Natural killer cell (primary cell): ENCODE data around the gene CASKIN2. TPM values are rescaled to one million over a fixed set of nuclear protein-coding genes. Genes with fewer than 3 reads are reported as not detected.
A peak's percentile ranks its signal among the peaks of the same experiment; 100 is the strongest.

Source experiments
- ATAC-seq, 3 donors: fragments of 150-1000 bp in 2 of 3; fragments of 200-7000 bp in 1 of 3; cut with Tn5 transposase; 1 replicate in 1 of 3; 2 replicates in 2 of 3; pipeline ENCODE4 v1.10.0; 2021; ENCODE audit warnings: mild to moderate bottlenecking in 2 of 3, moderate library complexity in 2 of 3
- DNase-seq, 2 donors: peaks; one replicate each; pipeline versions ENCODE4 v3.0.0 to v3.0.0-alpha.2; 2013 to 2021; ENCODE audit warnings: mixed read lengths in 1 of 2
- H3K27ac ChIP-seq: one replicate; pipeline ENCODE4 v1.5.1; 2013; ENCODE audit warnings: mild to moderate bottlenecking, low read length
- H3K27me3 ChIP-seq: one replicate; pipeline ENCODE4 v1.6.1; 2013; ENCODE audit warnings: low read length; ENCODE audit not compliant: control insufficient read depth, insufficient read depth
- H3K36me3 ChIP-seq: one replicate; pipeline ENCODE4 v1.6.1; 2013; ENCODE audit warnings: low read length; ENCODE audit not compliant: control insufficient read depth, insufficient read depth
- H3K4me1 ChIP-seq: one replicate; pipeline ENCODE4 v1.6.1; 2013; ENCODE audit warnings: low read length; ENCODE audit not compliant: control insufficient read depth, insufficient read depth
- H3K4me3 ChIP-seq: one replicate; pipeline ENCODE4 v1.5.1; 2013; ENCODE audit warnings: low read length
- H3K9me3 ChIP-seq: one replicate; pipeline ENCODE4 v1.6.1; 2013; ENCODE audit warnings: low read length; ENCODE audit not compliant: control insufficient read depth, insufficient read depth
- H3K27ac Mint-ChIP-seq, 2 donors: one replicate each; pipeline ENCODE4 v1.8.0; 2022; ENCODE audit warnings: mild to moderate bottlenecking in 2 of 2, mixed read lengths in 2 of 2, moderate library complexity in 1 of 2
- H3K27me3 Mint-ChIP-seq, 2 donors: one replicate each; pipeline ENCODE4 v1.8.0; 2022; ENCODE audit warnings: low read depth in 2 of 2, mixed read lengths in 2 of 2
- H3K36me3 Mint-ChIP-seq: one replicate; pipeline ENCODE4 v1.8.0; 2022; ENCODE audit warnings: mixed read lengths
- H3K4me1 Mint-ChIP-seq, 2 donors: one replicate each; pipeline ENCODE4 v1.8.0; 2022; ENCODE audit warnings: mixed read lengths in 2 of 2
- H3K4me3 Mint-ChIP-seq: one replicate; pipeline ENCODE4 v1.8.0; 2022; ENCODE audit warnings: mild to moderate bottlenecking, moderate library complexity, mixed read lengths
- H3K9me3 Mint-ChIP-seq, 2 donors: one replicate each; pipeline ENCODE4 v1.8.0; 2022; ENCODE audit warnings: mixed read lengths in 2 of 2
- CTCF ChIP-seq: fragments of 200-600 bp; IDR thresholded peaks from one replicate; pipeline ENCODE4 v1.8.0; 2022; ENCODE audit warnings: antibody characterized with exemption
- WGBS: methylation state at CpG from one replicate; pipeline ENCODE4 v1.1.7; 2013; ENCODE audit warnings: missing lambda C conversion rate; ENCODE audit not compliant: insufficient coverage; 5-methylcytosine and 5-hydroxymethylcytosine counted together
- intact Hi-C: fragments of 100-400 bp; cut with micrococcal nuclease; formaldehyde crosslinking; loops from one replicate; pipeline ENCODE4 v1.14.2; 2022
- total RNA-seq, 4 donors: library from RNA; stranded (reverse); fragments of 120-200 nt in 1 of 4; gene quantifications; one replicate each; pipeline versions ENCODE4 v1.2.3 to v1.2.4, GENCODE V29; 2013 to 2022

The CASKIN2 gene
- total RNA-seq, 3 donors from 2014 or later (not counting 1 experiment from before 2014, with no cell fraction given) = 0.49 to 1.8 (median 1.7) TPM

GRCh38 chr17:75475144-75475835, 40.0 kb downstream of the CASKIN2 start:
- Histone ChIP-seq H3K36me3 (peaks cover 23% of the 10 kb centered on the region), H3K4me1 (no peaks in the 10 kb centered on the region), H3K27ac (no peak overlapping the region), H3K27me3 (no peaks in the 10 kb centered on the region), H3K4me3 (no peak overlapping the region), H3K9me3 (no peaks in the 10 kb centered on the region)
- intact Hi-C loops = no loop called here
- 88% methylated on average over 13 of the region's 13 CpGs for WGBS
- no peak for TF ChIP-seq CTCF
- Mint-ChIP-seq H3K4me3 (no peak overlapping the region), H3K9me3 (no peaks in the 10 kb centered on the region), H3K4me1 (peaks cover 5 to 9% of the 10 kb centered on the region in 2 donors), H3K27ac (no peak overlapping the region), H3K27me3 (no peaks in the 10 kb centered on the region), H3K36me3 (no peaks in the 10 kb centered on the region)
- DNase-seq (no peak), ATAC-seq (no peak)

GRCh38 chr17:75474736-75475135, 40.6 kb downstream of the CASKIN2 start:
- no peaks in the 10 kb centered on the region for H3K27me3 Mint-ChIP-seq
- no peaks in the 10 kb centered on the region for H3K9me3 ChIP-seq
- ATAC-seq = no peak
- no peak overlapping the region for H3K4me3 Mint-ChIP-seq
- H3K4me1 Mint-ChIP-seq = peaks cover 5 to 9% of the 10 kb centered on the region in 2 donors
- H3K36me3 Mint-ChIP-seq = no peaks in the 10 kb centered on the region
- H3K4me1 ChIP-seq = no peaks in the 10 kb centered on the region
- H3K27ac ChIP-seq = no peak overlapping the region
- peak overlapping the region in 1 of 2 donors; percentile 47 for H3K27ac Mint-ChIP-seq
- intact Hi-C loops = no loop called here
- WGBS = 95% methylated on average over 6 of the region's 6 CpGs
- peaks cover 23% of the 10 kb centered on the region for H3K36me3 ChIP-seq
- H3K27me3 ChIP-seq = no peaks in the 10 kb centered on the region
- DNase-seq = no peak
- H3K4me3 ChIP-seq = no peak overlapping the region
- no peak for TF ChIP-seq CTCF
- no peaks in the 10 kb centered on the region for H3K9me3 Mint-ChIP-seq

DNA sequence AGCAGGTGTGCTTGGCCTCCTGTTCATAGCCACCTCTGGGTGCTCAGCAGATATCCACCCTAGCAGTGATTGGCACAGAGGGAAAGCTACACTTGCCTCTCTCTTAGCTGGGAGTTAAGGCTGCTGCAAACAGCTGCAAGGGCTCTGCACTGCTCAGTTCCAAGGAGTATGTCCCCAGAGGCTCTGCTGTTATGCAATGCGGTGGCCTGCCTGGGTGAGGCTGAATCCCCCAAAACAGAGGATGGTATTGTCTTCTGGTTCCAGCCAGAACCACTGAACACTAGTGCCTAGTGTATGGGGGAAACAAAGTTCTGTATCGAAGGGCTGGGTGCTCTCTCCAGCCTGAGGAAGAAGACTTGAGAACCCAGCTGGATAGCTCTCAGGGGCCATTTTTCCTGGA, 42.1 kb downstream of the CASKIN2 start:
- Mint-ChIP-seq H3K9me3 (no peaks in the 10 kb centered on the region), H3K27ac (no peak overlapping the region), H3K4me1 (peaks cover 5 to 9% of the 10 kb centered on the region in 2 donors), H3K27me3 (no peaks in the 10 kb centered on the region), H3K4me3 (no peak overlapping the region), H3K36me3 (no peaks in the 10 kb centered on the region)
- intact Hi-C loops = no loop called here
- H3K4me3 ChIP-seq = no peak overlapping the region
- DNase-seq (no peak), ATAC-seq (no peak)
- H3K27ac ChIP-seq = no peak overlapping the region
- H3K4me1 ChIP-seq = no peaks in the 10 kb centered on the region
- H3K36me3 ChIP-seq = peaks cover 27% of the 10 kb centered on the region
- TF ChIP-seq CTCF = no peak
- H3K27me3 ChIP-seq = no peaks in the 10 kb centered on the region
- 98% methylated on average over 2 of the region's 2 CpGs for WGBS
- H3K9me3 ChIP-seq = no peaks in the 10 kb centered on the region

DNA sequence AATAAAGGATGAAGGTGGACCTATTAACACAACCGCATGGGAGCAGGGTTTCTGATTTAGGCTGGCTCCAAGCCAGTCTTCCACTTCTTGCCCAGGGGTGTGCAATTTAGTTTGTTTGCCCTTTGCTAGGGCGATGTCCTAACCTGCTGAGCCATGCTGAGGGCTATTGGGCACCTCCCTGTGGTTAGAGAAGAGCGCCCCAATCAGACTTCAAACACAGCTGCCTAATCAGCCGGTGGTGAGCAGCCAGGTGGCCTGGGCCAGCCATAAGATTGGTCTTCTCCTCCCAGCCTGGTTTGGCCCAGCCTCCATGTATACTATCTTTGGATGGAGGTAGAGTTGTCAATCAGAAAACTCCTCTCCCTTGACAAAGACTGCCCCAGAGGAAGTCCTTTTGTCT, 43.2 kb downstream of the CASKIN2 start:
- H3K4me3 Mint-ChIP-seq = no peak overlapping the region
- H3K27ac Mint-ChIP-seq = no peak overlapping the region
- peaks cover 27% of the 10 kb centered on the region for H3K36me3 ChIP-seq
- no peak overlapping the region for H3K4me3 ChIP-seq
- H3K4me1 ChIP-seq = no peaks in the 10 kb centered on the region
- H3K9me3 ChIP-seq = no peaks in the 10 kb centered on the region
- WGBS = 99% methylated on average over 3 of the region's 4 CpGs
- DNase-seq = no peak
- H3K27me3 ChIP-seq = no peaks in the 10 kb centered on the region
- no peaks in the 10 kb centered on the region for H3K36me3 Mint-ChIP-seq
- H3K4me1 Mint-ChIP-seq = peaks cover 5 to 9% of the 10 kb centered on the region in 2 donors
- TF ChIP-seq CTCF = no peak
- no peaks in the 10 kb centered on the region for H3K9me3 Mint-ChIP-seq
- no peaks in the 10 kb centered on the region for H3K27me3 Mint-ChIP-seq
- no peak overlapping the region for H3K27ac ChIP-seq
- intact Hi-C loops = no loop called here
- ATAC-seq = no peak
